ENCODE results near the gene PCDHGC3. TPM values are rescaled to one million over a fixed set of nuclear protein-coding genes. Genes with fewer than 3 reads are reported as not detected.

The PCDHGC3 gene
- total RNA-seq, 3 donors from 2014 or later (not counting 1 experiment from before 2014, with no cell fraction given): 0.68 to 1.5 (median 0.75) TPM

GRCh38 chr5:141504216-141504615 lies 28.4 kb downstream of the PCDHGC3 start:
- intact Hi-C loops (cut with micrococcal nuclease): no loop called here
- ATAC-seq (no peak), DNase-seq (no peak)
- H3K27ac Mint-ChIP-seq: no peak overlapping the region
- Histone ChIP-seq H3K36me3 (ENCODE audit: control insufficient read depth, insufficient read depth, low read length) (no peaks in the 10 kb centered on the region), H3K9me3 (ENCODE audit: control insufficient read depth, insufficient read depth, low read length) (no peaks in the 10 kb centered on the region), H3K4me1 (ENCODE audit: control insufficient read depth, insufficient read depth, low read length) (peaks cover 15% of the 10 kb centered on the region), H3K27me3 (ENCODE audit: control insufficient read depth, insufficient read depth, low read length) (no peaks in the 10 kb centered on the region), H3K4me3 (ENCODE audit: low read length) (no peak overlapping the region), H3K27ac (ENCODE audit: low read length) (no peak overlapping the region)
- H3K4me3 Mint-ChIP-seq: no peak overlapping the region
- 91% methylated on average over 4 of the region's 4 CpGs for WGBS (ENCODE audit: insufficient coverage)
- no peaks in the 10 kb centered on the region for H3K27me3 Mint-ChIP-seq (ENCODE audit: low read depth in 2 of 2)
- H3K9me3 Mint-ChIP-seq: no peaks in the 10 kb centered on the region
- H3K4me1 Mint-ChIP-seq: no peaks in the 10 kb centered on the region
- no peaks in the 10 kb centered on the region for H3K36me3 Mint-ChIP-seq
- TF ChIP-seq CTCF (IDR thresholded peaks at IDR 0.05): no peak

GRCh38 chr5:141506381-141507155 lies 30.8 kb downstream of the PCDHGC3 start:
- no peak for ATAC-seq
- peaks cover 18% of the 10 kb centered on the region for H3K4me1 ChIP-seq (ENCODE audit: control insufficient read depth, insufficient read depth, low read length)
- intact Hi-C loops (cut with micrococcal nuclease): no loop called here

GRCh38 chr5:141507387-141508091 lies 31.8 kb downstream of the PCDHGC3 start:
- Histone ChIP-seq H3K4me1 (ENCODE audit: control insufficient read depth, insufficient read depth, low read length) (peaks cover 28% of the 10 kb centered on the region), H3K27me3 (ENCODE audit: control insufficient read depth, insufficient read depth, low read length) (no peaks in the 10 kb centered on the region), H3K27ac (ENCODE audit: low read length) (no peak overlapping the region), H3K4me3 (ENCODE audit: low read length) (no peak overlapping the region), H3K9me3 (ENCODE audit: control insufficient read depth, insufficient read depth, low read length) (no peaks in the 10 kb centered on the region), H3K36me3 (ENCODE audit: control insufficient read depth, insufficient read depth, low read length) (no peaks in the 10 kb centered on the region)
- Mint-ChIP-seq H3K36me3 (no peaks in the 10 kb centered on the region), H3K4me3 (peak overlapping the region; percentile 4), H3K27me3 (ENCODE audit: low read depth in 2 of 2) (no peaks in the 10 kb centered on the region), H3K9me3 (no peaks in the 10 kb centered on the region), H3K27ac (no peak overlapping the region), H3K4me1 (peaks cover 7 to 15% of the 10 kb centered on the region in 2 donors)
- intact Hi-C loops (cut with micrococcal nuclease): no loop called here
- ATAC-seq (no peak), DNase-seq (no peak)
- TF ChIP-seq CTCF (IDR thresholded peaks at IDR 0.05): no peak
- 68% methylated on average over 11 of the region's 11 CpGs for WGBS (ENCODE audit: insufficient coverage)

More at GRCh38 chr5:141506381-141507155, 30.8 kb downstream of the PCDHGC3 start:
- no peak for TF ChIP-seq CTCF (IDR thresholded peaks at IDR 0.05)
- Histone ChIP-seq H3K27me3 (ENCODE audit: control insufficient read depth, insufficient read depth, low read length) (no peaks in the 10 kb centered on the region), H3K4me3 (ENCODE audit: low read length) (no peak overlapping the region), H3K9me3 (ENCODE audit: control insufficient read depth, insufficient read depth, low read length) (no peaks in the 10 kb centered on the region), H3K27ac (ENCODE audit: low read length) (no peak overlapping the region), H3K36me3 (ENCODE audit: control insufficient read depth, insufficient read depth, low read length) (no peaks in the 10 kb centered on the region)
- Mint-ChIP-seq H3K4me1 (peaks cover 5 to 6% of the 10 kb centered on the region in 2 donors), H3K9me3 (no peaks in the 10 kb centered on the region), H3K27ac (no peak overlapping the region), H3K4me3 (no peak overlapping the region), H3K27me3 (ENCODE audit: low read depth in 2 of 2) (no peaks in the 10 kb centered on the region), H3K36me3 (no peaks in the 10 kb centered on the region)
- DNase-seq: no peak
- WGBS (ENCODE audit: insufficient coverage): 94% methylated on average over 8 of the region's 8 CpGs
